Osteoblast (primary cell): ENCODE data around the gene B4GALNT1. TPM values are rescaled to one million over a fixed set of nuclear protein-coding genes. Genes with fewer than 3 reads are reported as not detected.
"Not testable (repeated sequence)": the region's sequence is repeated elsewhere in the genome, so short reads cannot be mapped to it uniquely, and the experiment has no call there.

Source experiments
- DNase-seq: peaks from one replicate; pipeline ENCODE4 v3.0.0; 2011; ENCODE audit warnings: low spot score, mixed read lengths; ENCODE audit not compliant: insufficient read length; ENCODE audit errors: missing footprints
- H2AFZ ChIP-seq: 2 replicates; pipeline ENCODE4 v1.6.0; 2011; ENCODE audit warnings: mild to moderate bottlenecking, low read length
- H3K27ac ChIP-seq: 2 replicates; pipeline ENCODE4 v1.5.1; 2011; ENCODE audit warnings: mild to moderate bottlenecking, low read depth, low read length, moderate library complexity
- H3K27me3 ChIP-seq: 2 replicates; pipeline ENCODE4 v1.6.0; 2012; ENCODE audit warnings: mild to moderate bottlenecking, control low read depth, inconsistent platforms, low read length, moderate library complexity; ENCODE audit not compliant: insufficient read depth
- H3K36me3 ChIP-seq: 2 replicates; pipeline ENCODE4 v1.5.1; 2011; ENCODE audit warnings: mild to moderate bottlenecking, low read length, control low read depth, moderate library complexity; ENCODE audit not compliant: insufficient read depth
- H3K4me1 ChIP-seq: 2 replicates; pipeline ENCODE4 v1.5.1; 2011; ENCODE audit warnings: mild to moderate bottlenecking, low read length, control low read depth, moderate library complexity; ENCODE audit not compliant: insufficient read depth
- H3K4me2 ChIP-seq: 2 replicates; pipeline ENCODE4 v1.6.0; 2011; ENCODE audit warnings: mild to moderate bottlenecking, low read length; ENCODE audit not compliant: insufficient read depth
- H3K4me3 ChIP-seq: fragments of 200-600 bp; sonication (generic); 3 replicates; pipeline ENCODE4 v1.5.1; 2012; ENCODE audit warnings: mild to moderate bottlenecking, low read length, inconsistent platforms; ENCODE audit not compliant: insufficient read depth
- H3K79me2 ChIP-seq: 2 replicates; pipeline ENCODE4 v1.6.0; 2012; ENCODE audit warnings: mild to moderate bottlenecking, low read length, control low read depth, inconsistent platforms; ENCODE audit not compliant: insufficient read depth
- H3K9me3 ChIP-seq: 2 replicates; pipeline ENCODE4 v1.5.1; 2011; ENCODE audit warnings: low read depth, low read length, control low read depth
- H4K20me1 ChIP-seq: 2 replicates; pipeline ENCODE4 v1.6.0; 2012; ENCODE audit warnings: mild to moderate bottlenecking, low read length, control low read depth; ENCODE audit not compliant: insufficient read depth
- CTCF ChIP-seq: IDR thresholded peaks from 2 replicates; pipeline ENCODE4 v1.5.1; 2011; ENCODE audit warnings: mild to moderate bottlenecking, low read depth, low read length, moderate library complexity; ENCODE audit errors: extremely low read depth
- total RNA-seq: library from RNA; depleted of rRNA; stranded (reverse); fragments of >200 nt; gene quantifications from 2 replicates; pipeline ENCODE4 v1.2.3, GENCODE V29; 2012

The B4GALNT1 gene
- total RNA-seq, 1 donor: 1.1 TPM

- Histone ChIP-seq H4K20me1 (no peaks in the 10 kb centered on the region), H3K4me1 (no peaks in the 10 kb centered on the region), H3K4me2 (no peak overlapping the region), H3K27ac (no peak overlapping the region), H3K36me3 (no peaks in the 10 kb centered on the region), H3K27me3 (peaks cover 3% of the 10 kb centered on the region), H3K9me3 (no peaks in the 10 kb centered on the region), H3K79me2 (no peaks in the 10 kb centered on the region), H3K4me3 (no peak overlapping the region), H2AFZ (no peak overlapping the region)
- TF ChIP-seq CTCF: no peak
- no peak for DNase-seq
These were observed 39.8 kb upstream of the B4GALNT1 start for GRCh38 chr12:57672801-57673200.

- H3K4me2 ChIP-seq, H3K4me3 ChIP-seq, H3K27ac ChIP-seq, H2AFZ ChIP-seq, DNase-seq, H3K36me3 ChIP-seq, H3K79me2 ChIP-seq, H3K27me3 ChIP-seq, H3K4me1 ChIP-seq, H3K9me3 ChIP-seq, H4K20me1 ChIP-seq: not testable (repeated sequence)
These were observed 38.8 kb upstream of the B4GALNT1 start for GRCh38 chr12:57671811-57672210.

- H2AFZ ChIP-seq, H3K36me3 ChIP-seq: not testable (repeated sequence)
These were observed 36.7 kb upstream of the B4GALNT1 start for GRCh38 chr12:57669691-57670090.

GRCh38 chr12:57666897-57667296, 33.9 kb upstream of the B4GALNT1 start:
- Histone ChIP-seq H3K9me3 (no peaks in the 10 kb centered on the region), H3K79me2 (no peaks in the 10 kb centered on the region), H3K36me3 (no peaks in the 10 kb centered on the region), H3K4me3 (no peak overlapping the region), H3K27ac (no peak overlapping the region), H3K27me3 (no peaks in the 10 kb centered on the region), H2AFZ (no peak overlapping the region), H4K20me1 (no peaks in the 10 kb centered on the region), H3K4me1 (no peaks in the 10 kb centered on the region), H3K4me2 (no peak overlapping the region)
- no peak for TF ChIP-seq CTCF
- DNase-seq: no peak

More at GRCh38 chr12:57669691-57670090, 36.7 kb upstream of the B4GALNT1 start:
- not testable (repeated sequence) for H3K4me1 ChIP-seq, H3K27ac ChIP-seq, H3K4me3 ChIP-seq, H3K4me2 ChIP-seq, H3K79me2 ChIP-seq, H3K9me3 ChIP-seq, H4K20me1 ChIP-seq, DNase-seq, H3K27me3 ChIP-seq

GRCh38 chr12:57665066-57665820, 32.2 kb upstream of the B4GALNT1 start:
- not testable (repeated sequence) for H3K4me2 ChIP-seq, H4K20me1 ChIP-seq, DNase-seq, H3K27ac ChIP-seq, H3K27me3 ChIP-seq, H3K4me1 ChIP-seq, H3K79me2 ChIP-seq, H3K4me3 ChIP-seq, H3K36me3 ChIP-seq, H2AFZ ChIP-seq, H3K9me3 ChIP-seq
